Measurements from ENCODE around the gene PGAM5. TPM values are rescaled to one million over a fixed set of nuclear protein-coding genes. Genes with fewer than 3 reads are reported as not detected.
"Not testable (repeated sequence)": the region's sequence is repeated elsewhere in the genome, so short reads cannot be mapped to it uniquely, and the experiment has no call there.

PGAM5 gene
- total RNA-seq, 1 experiment from 2014 or later = 135 TPM

DNA sequence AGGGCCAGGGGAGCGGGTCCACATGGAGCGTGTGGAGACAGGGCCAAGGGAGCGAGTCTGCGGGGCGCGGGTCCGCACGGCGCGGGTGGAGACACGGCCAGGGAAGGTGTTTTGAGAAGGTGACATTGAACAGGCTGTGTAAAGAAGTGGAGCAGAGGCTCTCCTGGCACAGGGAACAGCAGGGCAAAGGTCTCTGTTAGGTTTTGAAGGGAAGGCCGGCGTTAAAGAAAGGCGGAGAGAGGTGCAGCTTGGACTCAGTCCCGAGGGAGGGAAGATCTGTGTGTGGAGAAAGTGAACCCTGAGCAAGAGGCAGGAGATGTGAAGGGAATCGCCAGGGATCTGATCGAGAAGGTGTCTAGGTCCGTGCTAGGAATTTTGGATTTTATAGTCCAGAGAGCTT lies 21.4 kb upstream of the PGAM5 start:
- H2AFZ ChIP-seq (ENCODE audit: low read length) = no peak overlapping the region
- H3K79me2 ChIP-seq (ENCODE audit: low read length) = peaks cover 21% of the 10 kb centered on the region
- TF ChIP-seq, protein P1, sequence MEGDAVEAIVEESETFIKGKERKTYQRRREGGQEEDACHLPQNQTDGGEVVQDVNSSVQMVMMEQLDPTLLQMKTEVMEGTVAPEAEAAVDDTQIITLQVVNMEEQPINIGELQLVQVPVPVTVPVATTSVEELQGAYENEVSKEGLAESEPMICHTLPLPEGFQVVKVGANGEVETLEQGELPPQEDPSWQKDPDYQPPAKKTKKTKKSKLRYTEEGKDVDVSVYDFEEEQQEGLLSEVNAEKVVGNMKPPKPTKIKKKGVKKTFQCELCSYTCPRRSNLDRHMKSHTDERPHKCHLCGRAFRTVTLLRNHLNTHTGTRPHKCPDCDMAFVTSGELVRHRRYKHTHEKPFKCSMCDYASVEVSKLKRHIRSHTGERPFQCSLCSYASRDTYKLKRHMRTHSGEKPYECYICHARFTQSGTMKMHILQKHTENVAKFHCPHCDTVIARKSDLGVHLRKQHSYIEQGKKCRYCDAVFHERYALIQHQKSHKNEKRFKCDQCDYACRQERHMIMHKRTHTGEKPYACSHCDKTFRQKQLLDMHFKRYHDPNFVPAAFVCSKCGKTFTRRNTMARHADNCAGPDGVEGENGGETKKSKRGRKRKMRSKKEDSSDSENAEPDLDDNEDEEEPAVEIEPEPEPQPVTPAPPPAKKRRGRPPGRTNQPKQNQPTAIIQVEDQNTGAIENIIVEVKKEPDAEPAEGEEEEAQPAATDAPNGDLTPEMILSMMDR (conservative IDR thresholded peaks at IDR 0.05; ENCODE audit: low read depth, low read length) = no peak
- no peak for TF ChIP-seq EZH2phosphoT487 (IDR thresholded peaks at IDR 0.05; ENCODE audit: borderline replicate concordance, low read length)
- no peak for TF ChIP-seq EZH2 (IDR thresholded peaks at IDR 0.05; ENCODE audit: low read length, unreplicated experiment)
- H3K4me2 ChIP-seq (ENCODE audit: low read length) = peak overlapping the region; percentile 51; the same call in 1 of the 2 replicates
- no peaks in the 10 kb centered on the region for H3K27me3 ChIP-seq (ENCODE audit: low read length)
- H3K4me3 ChIP-seq (ENCODE audit: low read length) = peak overlapping the region; percentile 23; the same call in 1 of the 2 replicates
- peaks cover 11% of the 10 kb centered on the region; the same call in 1 of the 2 replicates for H3K36me3 ChIP-seq (ENCODE audit: low read depth, low read length)
- POLR2A ChIA-PET (ENCODE audit: unreplicated experiment) = interaction anchor here (0.6 kb wide), 1 partner anchor 12 kb away, joined by 3 read pairs; no protein-coding TSS in a partner anchor
- no peak for DNase-seq
- intact Hi-C loops (cut with micrococcal nuclease) = loop anchor here (5.0 kb wide), 1 partner anchor 73 kb away; the partner anchor contains the start of gene ANKLE2
- peaks cover 11% of the 10 kb centered on the region; the same call in 1 of the 2 replicates for H4K20me1 ChIP-seq (ENCODE audit: low read length)
- no peaks in the 10 kb centered on the region for H3K9me2 ChIP-seq (replicated peaks; ENCODE audit: low read length)
- no peak for ATAC-seq
- no peaks in the 10 kb centered on the region for H3K9me3 ChIP-seq (ENCODE audit: low read length)
- BruUV-seq (replicated peaks) = no TSS peak
- H3K4me1 ChIP-seq (ENCODE audit: insufficient read depth, low read length) = peaks cover 16% of the 10 kb centered on the region
- no peak overlapping the region for H3K27ac ChIP-seq (ENCODE audit: low read length)
- no peaks in the 10 kb centered on the region for H3F3A ChIP-seq (ENCODE audit: low read length, unreplicated experiment)
- CTCF ChIA-PET = no interaction called here
- no peak overlapping the region for H3K9ac ChIP-seq (ENCODE audit: low read length)

GRCh38 chr12:132690112-132690511 lies 20.5 kb upstream of the PGAM5 start:
- Histone ChIP-seq H3K27me3 (ENCODE audit: low read length) (no peaks in the 10 kb centered on the region), H3F3A (ENCODE audit: low read length, unreplicated experiment) (no peaks in the 10 kb centered on the region), H3K4me1 (ENCODE audit: insufficient read depth, low read length) (peaks cover 16% of the 10 kb centered on the region), H3K9me3 (ENCODE audit: low read length) (no peaks in the 10 kb centered on the region), H3K4me2 (ENCODE audit: low read length) (no peak overlapping the region), H3K79me2 (ENCODE audit: low read length) (peaks cover 18% of the 10 kb centered on the region), H3K9me2 (replicated peaks; ENCODE audit: low read length) (no peaks in the 10 kb centered on the region), H3K36me3 (ENCODE audit: low read depth, low read length) (peaks cover 11% of the 10 kb centered on the region; the same call in 1 of the 2 replicates), H3K9ac (ENCODE audit: low read length) (no peak overlapping the region), H2AFZ (ENCODE audit: low read length) (no peak overlapping the region), H3K4me3 (ENCODE audit: low read length) (no peak overlapping the region), H3K27ac (ENCODE audit: low read length) (no peak overlapping the region), H4K20me1 (ENCODE audit: low read length) (peaks cover 10% of the 10 kb centered on the region; the same call in 1 of the 2 replicates)
- TF ChIP-seq, protein P1 (conservative IDR thresholded peaks at IDR 0.05; ENCODE audit: low read depth, low read length) = no peak
- no peak for TF ChIP-seq EZH2 (IDR thresholded peaks at IDR 0.05; ENCODE audit: low read length, unreplicated experiment)
- TF ChIP-seq EZH2phosphoT487 (IDR thresholded peaks at IDR 0.05; ENCODE audit: borderline replicate concordance, low read length) = no peak
- ChIA-PET CTCF (no interaction called here), POLR2A (ENCODE audit: unreplicated experiment) (no interaction called here)
- DNase-seq = no peak
- no TSS peak for BruUV-seq (replicated peaks)
- intact Hi-C loops (cut with micrococcal nuclease) = no loop called here
- no peak for ATAC-seq

DNA sequence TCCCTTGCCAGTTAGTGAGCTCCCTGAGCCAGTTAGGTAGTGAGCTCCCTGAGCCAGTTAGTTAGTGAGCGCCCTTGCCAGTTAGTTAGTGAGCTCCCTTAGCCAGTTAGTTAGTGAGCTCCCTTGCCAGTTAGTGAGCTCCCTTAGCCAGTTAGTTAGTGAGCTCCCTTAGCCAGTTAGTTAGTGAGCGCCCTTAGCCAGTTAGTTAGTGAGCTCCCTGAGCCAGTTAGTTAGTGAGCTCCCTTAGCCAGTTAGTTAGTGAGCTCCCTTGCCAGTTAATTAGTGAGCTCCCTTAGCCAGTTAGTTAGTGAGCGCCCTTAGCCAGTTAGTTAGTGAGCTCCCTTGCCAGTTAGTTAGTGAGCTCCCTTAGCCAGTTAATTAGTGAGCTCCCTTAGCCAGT lies 18.6 kb upstream of the PGAM5 start:
- H3K79me2 ChIP-seq (ENCODE audit: low read length); H3K4me1 ChIP-seq (ENCODE audit: insufficient read depth, low read length); H3K9me2 ChIP-seq (replicated peaks; ENCODE audit: low read length); H3K27me3 ChIP-seq (ENCODE audit: low read length); H4K20me1 ChIP-seq (ENCODE audit: low read length); H3F3A ChIP-seq (ENCODE audit: low read length, unreplicated experiment); POLR2A ChIA-PET (ENCODE audit: unreplicated experiment); H3K27ac ChIP-seq (ENCODE audit: low read length); intact Hi-C loops (cut with micrococcal nuclease); H3K4me3 ChIP-seq (ENCODE audit: low read length); DNase-seq; H3K9me3 ChIP-seq (ENCODE audit: low read length); H2AFZ ChIP-seq (ENCODE audit: low read length); BruUV-seq (replicated peaks); H3K4me2 ChIP-seq (ENCODE audit: low read length); H3K9ac ChIP-seq (ENCODE audit: low read length); CTCF ChIA-PET; ATAC-seq: not testable (repeated sequence)
- H3K36me3 ChIP-seq (ENCODE audit: low read depth, low read length) = 0 out of 2 replicates have a peak, but pooled peaks cover 11% of the 10 kb centered on the region

DNA sequence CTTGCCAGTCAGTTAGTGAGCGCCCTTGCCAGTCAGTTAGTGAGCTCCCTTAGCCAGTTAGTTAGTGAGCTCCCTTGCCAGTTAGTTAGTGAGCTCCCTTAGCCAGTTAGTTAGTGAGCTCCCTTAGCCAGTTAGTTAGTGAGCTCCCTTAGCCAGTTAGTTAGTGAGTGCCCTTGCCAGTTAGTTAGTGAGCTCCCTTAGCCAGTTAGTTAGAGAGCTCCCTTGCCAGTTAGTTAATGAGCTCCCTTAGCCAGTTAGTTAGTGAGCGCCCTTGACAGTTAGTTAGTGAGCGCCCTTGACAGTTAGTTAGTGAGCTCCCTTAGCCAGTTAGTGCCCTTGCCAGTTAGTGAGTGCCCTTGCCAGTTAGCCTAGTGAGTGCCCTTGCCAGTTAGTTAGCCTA lies 15.8 kb upstream of the PGAM5 start:
- H3K9ac ChIP-seq (ENCODE audit: low read length); H3K9me3 ChIP-seq (ENCODE audit: low read length); CTCF ChIA-PET; H4K20me1 ChIP-seq (ENCODE audit: low read length); ATAC-seq; H3K4me2 ChIP-seq (ENCODE audit: low read length); H3F3A ChIP-seq (ENCODE audit: low read length, unreplicated experiment); H3K79me2 ChIP-seq (ENCODE audit: low read length); POLR2A ChIA-PET (ENCODE audit: unreplicated experiment); DNase-seq; H3K9me2 ChIP-seq (replicated peaks; ENCODE audit: low read length); H3K4me1 ChIP-seq (ENCODE audit: insufficient read depth, low read length); H3K27me3 ChIP-seq (ENCODE audit: low read length); H2AFZ ChIP-seq (ENCODE audit: low read length); BruUV-seq (replicated peaks); H3K27ac ChIP-seq (ENCODE audit: low read length); H3K4me3 ChIP-seq (ENCODE audit: low read length); intact Hi-C loops (cut with micrococcal nuclease): not testable (repeated sequence)
- H3K36me3 ChIP-seq (ENCODE audit: low read depth, low read length) = 0 out of 2 replicates have a peak, but pooled peaks cover 11% of the 10 kb centered on the region
